ENCODE data around the gene CSMD2. TPM values are rescaled to one million over a fixed set of nuclear protein-coding genes. Genes with fewer than 3 reads are reported as not detected.
A peak's percentile ranks its signal among the peaks of the same experiment; 100 is the strongest.

The CSMD2 gene
- polyA plus RNA-seq, 1 experiment, result 2.3 TPM

DNA sequence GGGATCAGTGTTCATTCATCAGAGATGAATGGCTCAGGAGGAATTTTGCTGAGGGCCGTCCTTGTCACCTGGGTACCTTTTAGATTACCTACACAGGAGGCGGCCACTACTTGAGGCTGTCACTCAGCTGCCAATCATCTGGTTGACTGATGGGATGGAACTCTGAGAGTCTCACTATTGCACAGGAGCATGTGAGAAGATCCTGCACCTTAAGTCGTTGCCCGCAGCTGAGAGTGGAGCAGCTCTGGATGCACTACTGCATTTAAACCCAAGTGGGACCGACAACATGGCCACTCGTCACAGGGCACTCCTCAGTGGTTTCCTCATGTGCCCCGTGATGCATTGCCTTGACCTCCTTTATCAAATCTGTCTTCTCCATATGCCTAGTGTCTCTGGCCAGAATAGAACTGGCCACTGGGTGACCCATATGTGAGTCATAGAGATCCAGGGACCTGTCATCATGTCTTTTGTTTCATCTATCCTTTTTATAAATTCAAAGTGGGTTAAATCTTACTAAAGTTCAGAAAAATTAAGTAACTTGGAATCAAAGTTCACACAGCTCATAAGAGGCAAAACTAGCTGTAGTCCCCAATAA, 527.1 kb downstream of the CSMD2 start:
- TF ChIP-seq, protein P1, sequence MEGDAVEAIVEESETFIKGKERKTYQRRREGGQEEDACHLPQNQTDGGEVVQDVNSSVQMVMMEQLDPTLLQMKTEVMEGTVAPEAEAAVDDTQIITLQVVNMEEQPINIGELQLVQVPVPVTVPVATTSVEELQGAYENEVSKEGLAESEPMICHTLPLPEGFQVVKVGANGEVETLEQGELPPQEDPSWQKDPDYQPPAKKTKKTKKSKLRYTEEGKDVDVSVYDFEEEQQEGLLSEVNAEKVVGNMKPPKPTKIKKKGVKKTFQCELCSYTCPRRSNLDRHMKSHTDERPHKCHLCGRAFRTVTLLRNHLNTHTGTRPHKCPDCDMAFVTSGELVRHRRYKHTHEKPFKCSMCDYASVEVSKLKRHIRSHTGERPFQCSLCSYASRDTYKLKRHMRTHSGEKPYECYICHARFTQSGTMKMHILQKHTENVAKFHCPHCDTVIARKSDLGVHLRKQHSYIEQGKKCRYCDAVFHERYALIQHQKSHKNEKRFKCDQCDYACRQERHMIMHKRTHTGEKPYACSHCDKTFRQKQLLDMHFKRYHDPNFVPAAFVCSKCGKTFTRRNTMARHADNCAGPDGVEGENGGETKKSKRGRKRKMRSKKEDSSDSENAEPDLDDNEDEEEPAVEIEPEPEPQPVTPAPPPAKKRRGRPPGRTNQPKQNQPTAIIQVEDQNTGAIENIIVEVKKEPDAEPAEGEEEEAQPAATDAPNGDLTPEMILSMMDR (IDR thresholded peaks at IDR 0.05; ENCODE audit: low read depth, low read length), result no peak
- Histone ChIP-seq H3K9me3 (ENCODE audit: control insufficient read depth, insufficient read depth, low read length) (peaks cover 4% of the 10 kb centered on the region; the same call in 1 of the 2 replicates), H3K4me3 (ENCODE audit: low read depth, low read length) (no peak overlapping the region), H3K27me3 (ENCODE audit: control insufficient read depth, insufficient read depth, low read length) (no peaks in the 10 kb centered on the region), H3K27ac (ENCODE audit: low read depth, low read length) (no peak overlapping the region)
- no peak for DNase-seq (ENCODE audit: low read depth, low spot score)
- ChIA-PET POLR2A (no interaction called here), CTCF (interaction anchor here (1.2 to 3.4 kb wide), 2 partner anchors 525 to 960 kb away, joined by 3 to 13 read pairs; no protein-coding TSS in a partner anchor)

GRCh38 chr1:33636209-33636608, 528.8 kb downstream of the CSMD2 start:
- Histone ChIP-seq H3K27ac (ENCODE audit: low read depth, low read length) (no peak overlapping the region), H3K4me3 (ENCODE audit: low read depth, low read length) (no peak overlapping the region), H3K27me3 (ENCODE audit: control insufficient read depth, insufficient read depth, low read length) (no peaks in the 10 kb centered on the region), H3K9me3 (ENCODE audit: control insufficient read depth, insufficient read depth, low read length) (peaks cover 4% of the 10 kb centered on the region; the same call in 1 of the 2 replicates)
- CTCF ChIA-PET, result interaction anchor here (0.9 to 6.9 kb wide), 2 partner anchors 513 to 526 kb away, joined by 3 to 104 read pairs; no protein-coding TSS in a partner anchor
- POLR2A ChIA-PET, result interaction anchor here (0.6 kb wide), 1 partner anchor 308 kb away, joined by 3 read pairs; no protein-coding TSS in a partner anchor
- DNase-seq (ENCODE audit: low read depth, low spot score), result no peak
- TF ChIP-seq, protein P1 (IDR thresholded peaks at IDR 0.05; ENCODE audit: low read depth, low read length), result no peak

GRCh38 chr1:33635336-33636012, 529.6 kb downstream of the CSMD2 start:
- Histone ChIP-seq H3K27ac (ENCODE audit: low read depth, low read length) (no peak overlapping the region), H3K27me3 (ENCODE audit: control insufficient read depth, insufficient read depth, low read length) (no peaks in the 10 kb centered on the region), H3K9me3 (ENCODE audit: control insufficient read depth, insufficient read depth, low read length) (peaks cover 4% of the 10 kb centered on the region; the same call in 1 of the 2 replicates), H3K4me3 (ENCODE audit: low read depth, low read length) (no peak overlapping the region)
- POLR2A ChIA-PET, result interaction anchor here (0.6 kb wide), 1 partner anchor 309 kb away, joined by 3 read pairs; no protein-coding TSS in a partner anchor
- CTCF ChIA-PET, result interaction anchor here (0.9 to 6.9 kb wide), 4 partner anchors 514 to 1108 kb away, joined by 3 to 104 read pairs (median 57); no protein-coding TSS in a partner anchor
- DNase-seq (ENCODE audit: low read depth, low spot score), result no peak
- TF ChIP-seq, protein P1 (IDR thresholded peaks at IDR 0.05; ENCODE audit: low read depth, low read length), result no peak

DNA sequence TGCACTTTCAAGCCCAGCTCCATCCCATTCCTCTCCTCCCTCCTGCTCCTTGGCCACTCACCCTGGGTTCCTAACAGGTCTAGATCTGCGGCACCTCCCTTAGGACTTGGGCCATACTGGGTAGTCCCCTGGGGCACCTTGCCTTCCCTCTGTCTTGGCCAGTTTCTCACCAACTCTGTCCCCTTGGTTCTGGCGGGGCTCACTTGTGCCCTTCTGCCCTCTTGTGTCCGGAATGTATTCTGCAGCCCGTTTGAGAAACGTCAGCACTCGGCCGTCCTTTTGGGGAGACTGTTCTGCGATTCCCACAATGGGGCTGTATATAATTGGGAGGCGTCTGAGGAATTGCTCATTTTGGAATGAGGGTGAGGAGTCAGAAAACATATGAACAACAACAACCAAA, 530.2 kb downstream of the CSMD2 start:
- ChIA-PET CTCF (interaction anchor here (0.7 to 6.9 kb wide), 12 partner anchors 15 to 1108 kb away, joined by 3 to 104 read pairs (median 10); no protein-coding TSS in a partner anchor), POLR2A (no interaction called here)
- no peak for DNase-seq (ENCODE audit: low read depth, low spot score)
- Histone ChIP-seq H3K9me3 (ENCODE audit: control insufficient read depth, insufficient read depth, low read length) (peaks cover 4% of the 10 kb centered on the region; the same call in 1 of the 2 replicates), H3K27ac (ENCODE audit: low read depth, low read length) (no peak overlapping the region), H3K27me3 (ENCODE audit: control insufficient read depth, insufficient read depth, low read length) (no peaks in the 10 kb centered on the region), H3K4me3 (ENCODE audit: low read depth, low read length) (no peak overlapping the region)
- TF ChIP-seq, protein P1 (IDR thresholded peaks at IDR 0.05; ENCODE audit: low read depth, low read length), result peak; percentile 64

GRCh38 chr1:33634143-33634542, 530.9 kb downstream of the CSMD2 start:
- ChIA-PET POLR2A (no interaction called here), CTCF (interaction anchor here (0.5 to 6.9 kb wide), 28 partner anchors 8 to 1528 kb away, joined by 3 to 104 read pairs (median 6); no protein-coding TSS in a partner anchor)
- Histone ChIP-seq H3K27ac (ENCODE audit: low read depth, low read length) (no peak overlapping the region), H3K9me3 (ENCODE audit: control insufficient read depth, insufficient read depth, low read length) (peaks cover 4% of the 10 kb centered on the region; the same call in 1 of the 2 replicates), H3K27me3 (ENCODE audit: control insufficient read depth, insufficient read depth, low read length) (no peaks in the 10 kb centered on the region), H3K4me3 (ENCODE audit: low read depth, low read length) (no peak overlapping the region)
- TF ChIP-seq, protein P1 (IDR thresholded peaks at IDR 0.05; ENCODE audit: low read depth, low read length), result no peak
- DNase-seq (ENCODE audit: low read depth, low spot score), result no peak
